ENCODE results near the gene TNS3.

DNA sequence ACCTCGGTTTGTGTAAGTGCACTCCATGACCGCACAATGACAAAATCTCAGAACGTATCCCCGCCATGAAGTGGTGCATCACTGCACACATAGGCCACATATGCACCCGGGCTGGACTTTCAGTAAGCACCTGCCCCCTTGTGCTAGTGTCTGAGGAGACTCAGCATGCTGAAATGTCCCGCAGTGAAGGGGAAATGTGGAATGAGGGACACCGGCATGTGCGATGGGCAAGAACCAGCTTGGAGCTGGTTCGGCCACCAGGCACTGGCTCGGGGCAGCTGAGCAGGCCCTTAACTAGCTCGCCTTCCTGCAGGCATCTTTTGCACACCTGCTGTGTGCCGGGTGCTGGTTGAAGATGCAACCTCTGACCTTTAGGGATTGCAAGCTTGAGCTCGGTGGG lies 49.8 kb upstream of the TNS3 start:
- TF ChIP-seq, protein P1, sequence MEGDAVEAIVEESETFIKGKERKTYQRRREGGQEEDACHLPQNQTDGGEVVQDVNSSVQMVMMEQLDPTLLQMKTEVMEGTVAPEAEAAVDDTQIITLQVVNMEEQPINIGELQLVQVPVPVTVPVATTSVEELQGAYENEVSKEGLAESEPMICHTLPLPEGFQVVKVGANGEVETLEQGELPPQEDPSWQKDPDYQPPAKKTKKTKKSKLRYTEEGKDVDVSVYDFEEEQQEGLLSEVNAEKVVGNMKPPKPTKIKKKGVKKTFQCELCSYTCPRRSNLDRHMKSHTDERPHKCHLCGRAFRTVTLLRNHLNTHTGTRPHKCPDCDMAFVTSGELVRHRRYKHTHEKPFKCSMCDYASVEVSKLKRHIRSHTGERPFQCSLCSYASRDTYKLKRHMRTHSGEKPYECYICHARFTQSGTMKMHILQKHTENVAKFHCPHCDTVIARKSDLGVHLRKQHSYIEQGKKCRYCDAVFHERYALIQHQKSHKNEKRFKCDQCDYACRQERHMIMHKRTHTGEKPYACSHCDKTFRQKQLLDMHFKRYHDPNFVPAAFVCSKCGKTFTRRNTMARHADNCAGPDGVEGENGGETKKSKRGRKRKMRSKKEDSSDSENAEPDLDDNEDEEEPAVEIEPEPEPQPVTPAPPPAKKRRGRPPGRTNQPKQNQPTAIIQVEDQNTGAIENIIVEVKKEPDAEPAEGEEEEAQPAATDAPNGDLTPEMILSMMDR (IDR thresholded peaks at IDR 0.05; ENCODE audit: extremely low read depth in 1 of 2, insufficient read depth in 1 of 2, low read depth in 1 of 2, low read length in 2 of 2) = no peak
- TF ChIP-seq MYC (IDR thresholded peaks at IDR 0.05; ENCODE audit: low read depth, low read length) (no peak), POLR2A (IDR thresholded peaks at IDR 0.05; ENCODE audit: low read depth, low read length) (no peak), FOS (IDR thresholded peaks at IDR 0.05; ENCODE audit: borderline replicate concordance, insufficient read depth, low read length) (no peak), MAX (IDR thresholded peaks at IDR 0.05; ENCODE audit: insufficient read depth, insufficient read length) (no peak), EZH2 (IDR thresholded peaks at IDR 0.05; ENCODE audit: borderline replicate concordance, low read depth, low read length, severe bottlenecking) (no peak), GATA2 (IDR thresholded peaks at IDR 0.05; ENCODE audit: insufficient read depth, insufficient read length, low read depth, low read length) (no peak), POLR2AphosphoS5 (IDR thresholded peaks at IDR 0.05; ENCODE audit: insufficient read depth, low read depth, low read length) (no peak)

Data from endothelial cell of umbilical vein (primary cell).